Femur (tissue), 1 donor: ENCODE measurements around the gene MECR.
A peak's percentile ranks its signal among the peaks of the same experiment; 100 is the strongest.
"Not testable (repeated sequence)": the region's sequence is repeated elsewhere in the genome, so short reads cannot be mapped to it uniquely, and the experiment has no call there.

Experiments used
- DNase-seq: peaks from one replicate; pipeline ENCODE4 v3.0.0-alpha.2; 2017

Gene MECR

GRCh38 chr1:29234881-29235280, 4.1 kb upstream of the MECR start:
- DNase-seq = not testable (repeated sequence)

- DNase-seq = no peak
Measured at GRCh38 chr1:29234471-29234870, 3.7 kb upstream of the MECR start.

DNA sequence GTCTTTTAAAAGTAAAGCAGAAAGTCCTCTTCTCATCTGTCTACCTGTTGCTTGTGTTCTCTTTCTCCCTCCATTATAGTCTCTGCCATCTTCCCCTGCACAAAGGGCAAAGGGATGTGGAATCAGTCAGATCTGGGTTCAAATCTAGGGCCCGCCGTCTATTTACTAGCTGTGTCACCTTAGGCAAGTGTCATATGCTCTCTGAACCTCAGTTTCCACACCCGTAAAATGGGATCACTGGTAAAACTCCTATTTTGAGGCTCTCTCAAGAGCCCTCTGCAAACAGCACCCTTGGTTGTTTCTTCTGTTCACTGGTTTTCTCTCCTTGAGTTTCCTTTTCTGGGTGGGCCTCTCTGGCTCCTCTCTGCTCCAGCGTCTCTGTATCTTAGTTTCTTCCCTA, 3.0 kb upstream of the MECR start:
- DNase-seq = no peak

- no peak for DNase-seq
Measured at GRCh38 chr1:29232387-29232786, 1.7 kb upstream of the MECR start.

- DNase-seq = no peak
Measured at GRCh38 chr1:29230204-29230552, 556 bp downstream of the MECR start.

GRCh38 chr1:29227511-29227910, 3.2 kb downstream of the MECR start:
- DNase-seq = no peak

GRCh38 chr1:29225361-29225760, 5.4 kb downstream of the MECR start:
- DNase-seq = no peak

DNA sequence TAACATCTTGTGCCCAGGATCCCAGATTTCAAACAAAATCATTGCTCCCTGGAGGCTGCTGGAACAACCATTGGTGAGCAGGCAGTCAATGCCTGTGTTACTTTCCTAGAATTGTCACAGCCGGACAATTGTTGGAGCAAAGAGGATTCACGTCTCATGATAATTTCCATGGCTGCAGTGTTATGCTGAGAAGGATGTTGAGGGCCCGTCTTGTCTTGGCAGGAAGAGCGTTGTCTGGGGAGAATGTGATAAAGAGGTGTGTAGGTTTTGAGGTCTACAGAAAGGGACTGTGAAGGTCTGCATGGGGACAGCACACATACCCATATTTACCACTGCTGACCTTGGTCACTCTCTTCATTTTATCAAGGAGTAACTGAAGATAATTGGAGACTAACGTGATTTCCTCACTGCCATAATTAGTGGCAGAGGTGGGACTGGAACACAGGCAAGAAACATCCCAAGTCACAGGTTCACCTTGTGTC, 6.3 kb downstream of the MECR start:
- DNase-seq = no peak

DNA sequence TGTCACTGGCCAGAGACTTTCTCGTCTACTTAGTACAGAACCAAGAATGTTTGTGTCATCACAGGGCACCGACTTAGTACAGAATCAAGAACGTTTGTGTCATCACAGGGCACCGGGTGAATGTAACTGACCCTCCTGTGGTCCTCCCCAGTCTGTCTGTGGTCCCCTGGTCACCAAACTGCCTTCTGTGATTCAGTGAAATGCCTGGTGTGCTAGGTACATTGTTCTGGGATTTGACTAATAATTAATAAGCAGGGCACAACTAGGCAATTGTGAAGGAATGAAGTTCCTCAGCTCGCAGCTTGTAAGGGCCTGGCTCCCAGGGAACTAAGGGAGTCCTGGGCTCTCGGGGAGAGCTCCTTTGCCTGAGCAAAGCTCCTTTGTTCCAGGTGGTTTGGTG, 7.2 kb downstream of the MECR start:
- DNase-seq = no peak

GRCh38 chr1:29222686-29223085, 8.0 kb downstream of the MECR start:
- DNase-seq = no peak

DNA sequence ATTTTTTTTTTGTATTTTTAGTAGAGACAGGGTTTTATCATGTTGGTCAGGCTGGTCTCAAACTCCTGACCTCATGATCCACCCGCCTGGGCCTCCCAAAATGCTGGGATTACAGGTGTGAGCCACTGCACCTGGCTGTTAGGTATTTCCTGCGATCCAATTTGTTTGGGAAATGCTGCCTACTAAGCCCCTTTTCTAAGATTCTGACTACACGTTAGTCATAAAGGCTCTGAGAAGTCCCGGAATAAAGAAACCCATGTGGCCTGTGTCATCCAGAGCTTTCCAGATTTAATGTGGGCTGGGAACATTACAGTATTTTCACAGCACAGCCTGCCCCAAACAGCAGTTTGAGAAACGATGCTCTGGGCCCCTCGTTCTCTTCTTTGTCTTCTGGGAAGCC, 8.5 kb downstream of the MECR start:
- not testable (repeated sequence) for DNase-seq

DNA sequence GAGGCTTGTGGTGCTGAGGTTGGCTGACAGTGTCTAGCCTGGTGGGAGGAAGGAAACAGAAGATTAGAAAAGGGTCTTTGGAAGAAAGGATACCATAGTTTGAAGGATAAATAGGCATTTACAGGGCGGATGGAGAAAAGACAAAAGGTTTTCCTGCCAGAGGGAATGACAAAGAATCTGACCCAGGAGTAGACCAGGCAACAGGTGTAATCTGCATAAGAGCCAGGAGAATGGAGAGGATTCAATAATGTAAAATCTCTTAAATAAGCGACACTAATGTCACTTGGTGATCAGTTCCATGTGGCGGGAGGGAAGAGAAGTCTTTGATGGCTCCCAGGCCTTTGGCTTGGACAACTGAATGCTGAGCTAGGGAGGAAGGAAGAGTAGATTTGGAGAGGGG, 9.4 kb downstream of the MECR start:
- no peak for DNase-seq

DNA sequence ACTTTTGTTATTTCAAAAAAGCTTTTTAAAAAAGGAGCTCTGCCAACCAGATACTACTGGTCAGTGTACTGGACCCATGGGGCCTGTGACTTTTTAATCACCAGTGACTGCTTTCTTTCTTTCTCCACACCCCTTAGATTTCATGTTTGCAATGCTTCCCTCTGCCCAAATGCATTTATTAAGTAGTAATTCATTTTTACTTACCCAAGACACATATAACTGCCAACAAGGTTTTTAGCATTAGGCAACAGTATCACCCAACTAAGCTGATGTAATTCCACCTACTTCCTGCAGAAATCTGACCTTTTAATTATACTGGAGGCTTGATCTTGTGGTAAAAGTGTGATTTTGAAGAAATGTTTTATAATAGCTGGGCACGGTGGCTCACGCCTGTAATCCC, 12.5 kb downstream of the MECR start:
- no peak for DNase-seq

- no peak for DNase-seq
Measured at GRCh38 chr1:29217633-29218032, 13.1 kb downstream of the MECR start.

- no peak for DNase-seq
Measured at GRCh38 chr1:29213055-29213454, 17.7 kb downstream of the MECR start.

- DNase-seq = no peak
Measured at GRCh38 chr1:29211086-29212030, 19.4 kb downstream of the MECR start.

- no peak for DNase-seq
Measured at GRCh38 chr1:29210278-29211085, 20.3 kb downstream of the MECR start.

GRCh38 chr1:29209173-29209572, 21.6 kb downstream of the MECR start:
- no peak for DNase-seq

GRCh38 chr1:29208442-29208841, 22.3 kb downstream of the MECR start:
- DNase-seq = no peak

DNA sequence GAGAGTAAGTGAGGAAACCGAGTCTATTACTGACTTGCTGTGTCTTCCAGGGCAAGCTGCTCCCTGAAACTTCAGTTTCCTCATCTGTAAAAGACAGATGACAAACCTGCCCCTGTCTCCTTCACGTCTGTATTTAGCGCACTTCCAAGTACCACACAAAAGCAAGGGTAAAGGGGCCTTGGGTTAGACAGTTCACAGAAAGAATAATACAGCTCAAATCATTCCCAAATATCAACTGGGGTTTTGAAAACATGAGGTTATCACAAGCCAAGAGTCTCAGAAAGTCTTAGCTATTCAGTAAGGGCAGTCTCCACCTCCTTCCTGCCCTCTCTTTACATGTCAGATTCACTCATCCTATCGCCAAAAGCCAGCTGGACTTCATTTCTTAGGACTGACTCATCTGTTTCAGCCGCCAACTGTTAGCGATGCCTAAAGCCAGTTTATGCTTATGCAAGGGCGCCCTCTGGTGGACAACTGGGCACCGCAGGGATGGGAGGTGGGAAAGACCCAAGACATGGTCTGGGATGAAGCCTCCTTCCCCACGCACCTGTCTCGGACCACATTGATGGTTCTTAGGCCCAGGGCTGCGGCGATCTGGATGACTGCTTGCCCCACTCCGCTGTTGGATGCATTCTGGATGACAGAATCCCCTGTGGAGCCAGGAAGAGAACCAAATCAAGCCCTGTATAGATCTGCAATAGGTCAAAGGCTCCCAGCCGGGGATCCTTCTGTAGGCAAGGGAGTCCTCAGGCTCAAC, 28.0 kb downstream of the MECR start:
- peak; percentile 95 for DNase-seq

- peak; percentile 36 for DNase-seq
Measured at GRCh38 chr1:29202053-29202452, 28.7 kb downstream of the MECR start.

GRCh38 chr1:29201595-29202051, 29.1 kb downstream of the MECR start:
- no peak for DNase-seq
